Eye (tissue), 1 donor: Measurements from ENCODE around the gene CEBPG.

Experiments
- DNase-seq: peaks from one replicate; pipeline ENCODE4 v3.0.0-alpha.2; 2015

CEBPG gene

GRCh38 chr19:33382982-33383381, 9.5 kb downstream of the CEBPG start:
- DNase-seq = no peak

- no peak for DNase-seq
Observed at GRCh38 chr19:33383720-33384292, 10.3 kb downstream of the CEBPG start.

- DNase-seq = no peak
Observed at GRCh38 chr19:33384983-33385382, 11.5 kb downstream of the CEBPG start.

- DNase-seq = no peak
Observed at GRCh38 chr19:33385956-33386355, 12.4 kb downstream of the CEBPG start.

GRCh38 chr19:33386361-33386858, 12.9 kb downstream of the CEBPG start:
- DNase-seq = no peak

- DNase-seq = no peak
Observed at GRCh38 chr19:33387351-33388230, 14.1 kb downstream of the CEBPG start.

- DNase-seq = no peak
Observed at GRCh38 chr19:33388231-33388724, 14.8 kb downstream of the CEBPG start.

- no peak for DNase-seq
Observed at GRCh38 chr19:33388725-33389420, 15.4 kb downstream of the CEBPG start.

GRCh38 chr19:33389421-33390100, 16.1 kb downstream of the CEBPG start:
- DNase-seq = no peak

- DNase-seq = peak; percentile 74
Observed at GRCh38 chr19:33390101-33390907, 16.8 kb downstream of the CEBPG start.

GRCh38 chr19:33390908-33391630, 17.6 kb downstream of the CEBPG start:
- DNase-seq = no peak

GRCh38 chr19:33391631-33392249, 18.2 kb downstream of the CEBPG start:
- no peak for DNase-seq

- DNase-seq = no peak
Observed at GRCh38 chr19:33392341-33393285, 19.1 kb downstream of the CEBPG start.

- DNase-seq = no peak
Observed at GRCh38 chr19:33393286-33394005, 19.9 kb downstream of the CEBPG start.

GRCh38 chr19:33394006-33394722, 20.7 kb downstream of the CEBPG start:
- no peak for DNase-seq

GRCh38 chr19:33394723-33395560, 21.4 kb downstream of the CEBPG start:
- no peak for DNase-seq
